Naive thymus-derived CD8-positive, alpha-beta T cell (primary cell): ENCODE data around the gene EXOC6. TPM values are rescaled to one million over a fixed set of nuclear protein-coding genes. Genes with fewer than 3 reads are reported as not detected.

ENCODE experiments used
- ATAC-seq, 2 donors: fragments of 150-1000 bp; cut with Tn5 transposase in 1 of 2; sonication (Bioruptor Pico), chemical (Tn5 transposase) in 1 of 2; 1 replicate in 1 of 2; 2 replicates in 1 of 2; pipeline ENCODE4 v1.10.0; 2021; ENCODE audit warnings: mild to moderate bottlenecking in 2 of 2, moderate library complexity in 2 of 2
- POLR2A ChIA-PET: fragments of 350-600 bp; sonication (Branson Sonifier 250); formaldehyde crosslinking; loops from one replicate; lab custom pipeline; 2021; ENCODE audit warnings: antibody characterized with exemption; lab: Charles Lee
- DNase-seq, 10 donors: peaks; one replicate each; pipeline versions ENCODE4 v3.0.0 to v3.0.0-alpha.2; 2020 to 2022
- H3K27ac Mint-ChIP-seq, 10 donors: one replicate each; pipeline ENCODE4 v1.8.0; 2020 to 2022; ENCODE audit warnings: mild to moderate bottlenecking in 10 of 10, mixed read lengths in 10 of 10, moderate library complexity in 4 of 10, inconsistent platforms in 1 of 10
- H3K27me3 Mint-ChIP-seq, 5 donors: one replicate each; pipeline ENCODE4 v1.8.0; 2021 to 2022; ENCODE audit warnings: mixed read lengths in 5 of 5
- H3K36me3 Mint-ChIP-seq, 3 donors: one replicate each; pipeline ENCODE4 v1.8.0; 2020 to 2022; ENCODE audit warnings: mixed read lengths in 3 of 3, mild to moderate bottlenecking in 2 of 3, inconsistent platforms in 1 of 3
- H3K4me1 Mint-ChIP-seq, 4 donors: one replicate each; pipeline ENCODE4 v1.8.0; 2021 to 2022; ENCODE audit warnings: mixed read lengths in 4 of 4
- H3K4me3 Mint-ChIP-seq, 10 donors: one replicate each; pipeline ENCODE4 v1.8.0; 2020 to 2022; ENCODE audit warnings: mild to moderate bottlenecking in 10 of 10, mixed read lengths in 10 of 10, moderate library complexity in 6 of 10, inconsistent platforms in 1 of 10
- H3K9me3 Mint-ChIP-seq, 9 donors: one replicate each; pipeline ENCODE4 v1.8.0; 2020 to 2022; ENCODE audit warnings: mixed read lengths in 9 of 9, mild to moderate bottlenecking in 3 of 9, inconsistent platforms in 1 of 9, moderate library complexity in 1 of 9
- polyA plus RNA-seq, 3 donors: library from polyadenylated mRNA; unstranded; fragments of 300-500 nt; fragmentation: Illumina TruSeq; gene quantifications; one replicate each; pipeline ENCODE4 v1.2.3, GENCODE V29; 2021
- total RNA-seq, 8 experiments: library from RNA in 2 of 8; stranded (reverse) in 2 of 8; gene quantifications; one replicate each; pipeline ENCODE4 v1.2.3 and lab custom pipeline; 2021 to 2026

The EXOC6 gene
- total and polyA plus RNA-seq, 5 experiments from 2014 or later: 5.5 to 12.3 (median 6.5) TPM

DNA sequence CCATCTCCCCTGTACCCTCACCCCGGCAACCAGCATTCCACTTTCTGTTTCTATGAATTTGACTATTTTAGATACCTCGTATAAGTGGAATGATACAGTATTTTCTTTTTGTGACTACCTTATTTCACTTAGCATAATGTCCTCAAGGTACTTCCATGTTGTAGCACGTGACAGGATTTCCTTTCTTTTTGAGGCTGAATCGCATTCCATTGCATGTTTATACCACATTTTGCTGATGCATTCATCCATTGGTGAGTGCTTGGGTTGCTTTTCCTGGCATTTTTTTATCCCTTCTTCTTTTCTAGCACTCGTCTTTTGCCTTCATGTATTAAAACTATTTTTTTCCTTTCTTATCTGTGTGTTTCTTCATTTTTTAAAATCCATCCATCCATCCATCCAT is 22.3 kb upstream of the EXOC6 start:
- peak overlapping the region in 1 of 10 donors; percentile 5 for H3K27ac Mint-ChIP-seq
- no peak for ATAC-seq
- POLR2A ChIA-PET: no interaction called here
- DNase-seq: no peak
- no peak overlapping the region for H3K4me3 Mint-ChIP-seq
- H3K9me3 Mint-ChIP-seq: no peaks in the 10 kb centered on the region
- H3K27me3 Mint-ChIP-seq: no peaks in the 10 kb centered on the region
- no peaks in the 10 kb centered on the region for H3K36me3 Mint-ChIP-seq
- H3K4me1 Mint-ChIP-seq: peaks cover 9 to 23% (median 14%) of the 10 kb centered on the region in 4 donors

- no peaks in the 10 kb centered on the region for H3K27me3 Mint-ChIP-seq
- peak overlapping the region in 1 of 10 donors; percentile 5 for H3K27ac Mint-ChIP-seq
- ATAC-seq (no peak), DNase-seq (no peak)
- H3K4me3 Mint-ChIP-seq: no peak overlapping the region
- peaks cover 9 to 26% (median 15%) of the 10 kb centered on the region in 4 donors for H3K4me1 Mint-ChIP-seq
- POLR2A ChIA-PET: no interaction called here
- H3K36me3 Mint-ChIP-seq: no peaks in the 10 kb centered on the region
- no peaks in the 10 kb centered on the region for H3K9me3 Mint-ChIP-seq
These were observed 21.8 kb upstream of the EXOC6 start for GRCh38 chr10:92826504-92826903.

DNA sequence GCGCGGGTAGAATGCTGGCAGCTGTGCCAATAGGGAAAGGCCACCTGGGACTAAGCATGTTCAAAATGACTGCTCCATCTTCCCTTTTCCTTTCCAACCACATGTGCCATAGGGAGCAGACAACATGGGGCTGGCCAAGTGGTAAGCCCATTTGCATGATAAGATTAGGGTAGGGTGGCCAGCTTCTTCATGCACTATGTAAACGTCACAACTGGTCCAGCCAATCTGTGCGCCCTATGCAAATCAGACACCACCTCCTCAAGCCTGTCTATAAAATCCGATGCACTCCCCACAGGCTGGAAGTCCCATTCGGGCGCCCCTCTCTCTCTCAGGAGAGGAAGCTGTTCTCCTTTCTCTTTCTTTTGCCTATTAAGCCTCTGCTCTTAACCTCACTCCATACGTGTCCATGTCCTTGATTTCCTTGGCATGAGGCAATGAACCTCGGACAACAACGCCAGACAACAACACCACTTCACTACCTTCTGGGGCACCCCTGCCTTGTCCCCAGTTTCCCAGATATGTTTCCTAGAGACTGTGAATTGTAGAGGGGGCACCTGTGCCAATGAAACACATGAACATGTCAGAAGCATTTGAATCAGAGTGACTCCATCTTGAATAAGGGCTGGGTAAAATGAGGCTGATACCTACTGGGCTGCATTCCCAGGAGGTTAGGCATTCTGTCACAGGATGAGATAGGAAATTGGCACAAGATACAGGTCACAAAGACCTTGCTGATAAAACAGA is 19.1 kb upstream of the EXOC6 start:
- peaks cover 9 to 20% (median 10%) of the 10 kb centered on the region in 4 donors for H3K4me1 Mint-ChIP-seq
- no peak overlapping the region for H3K4me3 Mint-ChIP-seq
- DNase-seq (no peak), ATAC-seq (no peak)
- H3K27ac Mint-ChIP-seq: no peak overlapping the region
- H3K36me3 Mint-ChIP-seq: no peaks in the 10 kb centered on the region
- H3K9me3 Mint-ChIP-seq: no peaks in the 10 kb centered on the region
- no peaks in the 10 kb centered on the region for H3K27me3 Mint-ChIP-seq
- POLR2A ChIA-PET: no interaction called here

- Mint-ChIP-seq H3K27ac (peak overlapping the region in 2 of 10 donors; percentile 47 to 49), H3K4me3 (peak overlapping the region in 1 of 10 donors; percentile 71), H3K27me3 (no peaks in the 10 kb centered on the region), H3K9me3 (no peaks in the 10 kb centered on the region), H3K4me1 (peaks cover 9 to 20% (median 10%) of the 10 kb centered on the region in 4 donors), H3K36me3 (no peaks in the 10 kb centered on the region)
- ATAC-seq (no peak), DNase-seq (no peak)
- POLR2A ChIA-PET: no interaction called here
These were observed 18.4 kb upstream of the EXOC6 start for GRCh38 chr10:92829786-92830377.

- H3K27ac Mint-ChIP-seq: peak overlapping the region; percentile 49 to 91 (median 84)
- ATAC-seq (peak; percentile 55 to 62), DNase-seq (peak in 1 of 10 donors; percentile 1)
- POLR2A ChIA-PET: no interaction called here
- no peaks in the 10 kb centered on the region for H3K36me3 Mint-ChIP-seq
- H3K9me3 Mint-ChIP-seq: no peaks in the 10 kb centered on the region
- H3K4me3 Mint-ChIP-seq: peak overlapping the region; percentile 69 to 84 (median 81)
- no peaks in the 10 kb centered on the region for H3K27me3 Mint-ChIP-seq
- peaks cover 6 to 20% (median 9%) of the 10 kb centered on the region in 4 donors for H3K4me1 Mint-ChIP-seq
These were observed 17.6 kb upstream of the EXOC6 start for GRCh38 chr10:92830478-92831389.

DNA sequence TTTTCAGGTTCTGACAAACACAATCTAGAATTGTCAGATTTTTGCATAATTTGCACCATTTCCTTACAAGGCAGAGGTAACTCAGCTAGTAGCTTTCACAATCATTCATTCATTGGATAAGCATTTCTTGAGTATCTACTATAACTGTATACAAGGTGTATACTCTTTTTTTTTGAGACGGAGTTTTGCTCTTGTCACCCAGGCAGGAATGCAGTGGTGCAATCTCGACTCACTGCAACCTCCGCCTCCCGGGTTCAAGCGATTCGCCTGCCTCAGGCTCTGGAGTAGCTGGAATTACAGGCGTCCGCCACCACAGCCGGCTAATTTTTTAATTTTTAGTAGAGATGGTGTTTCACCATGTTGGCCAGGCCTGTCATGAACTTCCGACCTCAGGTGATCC is 16.2 kb upstream of the EXOC6 start:
- DNase-seq (no peak), ATAC-seq (no peak)
- Mint-ChIP-seq H3K36me3 (no peaks in the 10 kb centered on the region), H3K27ac (no peak overlapping the region), H3K4me1 (peaks cover 3 to 18% (median 9%) of the 10 kb centered on the region in 4 donors), H3K4me3 (no peak overlapping the region), H3K9me3 (no peaks in the 10 kb centered on the region), H3K27me3 (no peaks in the 10 kb centered on the region)
- POLR2A ChIA-PET: no interaction called here

GRCh38 chr10:92832998-92833650 is 15.2 kb upstream of the EXOC6 start:
- H3K36me3 Mint-ChIP-seq: no peaks in the 10 kb centered on the region
- no peak for ATAC-seq
- no peak overlapping the region for H3K4me3 Mint-ChIP-seq
- H3K27ac Mint-ChIP-seq: no peak overlapping the region
- peaks cover 3 to 18% (median 9%) of the 10 kb centered on the region in 4 donors for H3K4me1 Mint-ChIP-seq
- no peaks in the 10 kb centered on the region for H3K27me3 Mint-ChIP-seq
- DNase-seq: no peak
- POLR2A ChIA-PET: no interaction called here
- no peaks in the 10 kb centered on the region for H3K9me3 Mint-ChIP-seq

DNA sequence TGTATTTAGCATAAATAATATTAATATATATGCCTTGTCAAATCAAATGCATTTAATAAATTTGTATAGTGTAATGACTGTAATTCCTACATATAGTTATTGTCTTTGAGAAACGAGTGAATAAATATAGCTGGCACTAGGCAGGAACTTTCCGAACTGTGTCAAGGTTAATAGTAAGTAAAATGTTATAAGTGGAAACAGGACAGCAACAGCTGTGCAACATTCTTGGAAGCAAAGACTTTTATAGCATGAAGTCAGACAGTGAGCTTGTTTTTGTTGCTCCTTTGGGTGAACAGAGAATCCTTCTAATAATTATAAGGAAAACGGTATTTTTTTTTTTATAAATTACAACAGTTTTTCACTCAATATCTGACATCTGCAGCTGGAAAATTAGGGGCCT is 14.0 kb upstream of the EXOC6 start:
- ATAC-seq: no peak
- Mint-ChIP-seq H3K9me3 (no peaks in the 10 kb centered on the region), H3K36me3 (no peaks in the 10 kb centered on the region), H3K27me3 (no peaks in the 10 kb centered on the region), H3K4me3 (no peak overlapping the region), H3K27ac (no peak overlapping the region), H3K4me1 (peaks cover 3 to 18% (median 10%) of the 10 kb centered on the region in 4 donors)
- DNase-seq: no peak
- POLR2A ChIA-PET: no interaction called here

DNA sequence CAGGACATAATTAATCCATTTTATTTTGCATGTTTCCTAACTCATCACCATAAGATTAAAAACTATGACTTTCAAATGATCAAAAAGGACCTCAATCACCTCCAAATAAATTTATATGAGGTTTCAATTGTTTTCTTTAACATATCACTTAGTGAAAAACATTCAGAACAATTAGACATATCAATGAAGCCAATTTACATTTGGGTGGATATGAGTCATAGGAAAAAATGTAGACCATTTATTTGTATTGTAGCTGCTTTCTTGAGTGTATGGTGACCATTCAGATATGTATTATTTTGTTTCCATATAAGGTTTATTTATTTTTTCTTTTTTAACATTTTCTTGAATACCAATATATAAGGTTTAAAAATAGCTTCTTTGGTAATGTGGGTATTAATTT is 13.3 kb upstream of the EXOC6 start:
- H3K27me3 Mint-ChIP-seq: no peaks in the 10 kb centered on the region
- H3K36me3 Mint-ChIP-seq: no peaks in the 10 kb centered on the region
- no peak overlapping the region for H3K27ac Mint-ChIP-seq
- peaks cover 3 to 17% (median 10%) of the 10 kb centered on the region in 4 donors for H3K4me1 Mint-ChIP-seq
- DNase-seq: no peak
- no peak overlapping the region for H3K4me3 Mint-ChIP-seq
- H3K9me3 Mint-ChIP-seq: no peaks in the 10 kb centered on the region
- POLR2A ChIA-PET: no interaction called here
- no peak for ATAC-seq

- no peaks in the 10 kb centered on the region for H3K36me3 Mint-ChIP-seq
- DNase-seq (no peak), ATAC-seq (no peak)
- no peak overlapping the region for H3K4me3 Mint-ChIP-seq
- no peak overlapping the region for H3K27ac Mint-ChIP-seq
- H3K27me3 Mint-ChIP-seq: no peaks in the 10 kb centered on the region
- no peaks in the 10 kb centered on the region for H3K9me3 Mint-ChIP-seq
- peaks cover 0 to 3% (median 0%) of the 10 kb centered on the region in 4 donors for H3K4me1 Mint-ChIP-seq
- POLR2A ChIA-PET: no interaction called here
These were observed 10.9 kb upstream of the EXOC6 start for GRCh38 chr10:92837456-92837855.

DNA sequence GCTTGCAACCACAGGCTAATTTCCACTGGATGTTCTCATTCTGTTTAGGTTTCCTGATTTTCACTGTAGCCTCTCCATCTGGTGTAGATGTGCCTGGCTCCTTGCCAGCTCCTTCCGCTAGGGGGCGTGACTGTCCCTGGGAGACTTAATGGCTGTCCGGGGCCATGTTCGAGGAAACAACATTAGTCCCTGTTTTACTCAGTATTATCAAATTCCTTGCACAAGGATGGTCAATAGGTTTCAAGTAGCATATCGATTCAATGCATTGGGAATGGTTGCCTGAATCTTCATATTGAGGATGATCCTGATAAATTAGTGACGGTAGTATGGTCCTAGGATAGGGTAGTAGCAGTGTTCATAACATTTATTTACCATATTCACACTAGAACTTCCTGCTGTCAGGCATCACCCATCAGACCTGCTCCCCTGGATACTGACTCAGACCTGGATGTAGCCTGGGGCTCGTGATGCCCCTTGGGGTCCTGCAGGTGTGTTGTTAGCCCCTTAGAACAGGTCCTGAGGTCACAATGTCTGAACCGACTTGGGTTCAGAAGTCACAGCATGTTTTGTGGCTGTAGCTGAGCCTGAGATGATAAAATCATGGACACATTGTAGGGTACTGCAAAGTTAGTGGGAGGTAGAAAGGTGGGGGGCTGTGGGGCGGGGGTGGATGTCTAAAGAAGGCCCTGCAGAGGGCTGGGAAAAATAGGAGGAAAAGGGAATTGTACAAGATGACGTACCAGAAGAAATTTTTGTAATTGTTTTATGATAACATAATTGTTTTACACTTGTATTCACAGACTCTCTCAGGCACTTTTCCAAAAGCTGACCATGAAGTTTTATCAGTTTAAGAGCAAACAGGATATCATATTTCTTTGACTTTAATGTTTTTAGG is 8.9 kb upstream of the EXOC6 start:
- Mint-ChIP-seq H3K4me3 (no peak overlapping the region), H3K9me3 (no peaks in the 10 kb centered on the region), H3K4me1 (peaks cover 3 to 7% (median 4%) of the 10 kb centered on the region in 4 donors), H3K27ac (no peak overlapping the region), H3K36me3 (no peaks in the 10 kb centered on the region), H3K27me3 (no peaks in the 10 kb centered on the region)
- DNase-seq (peak in 9 of 10 donors; percentile 6 to 68 (median 23)), ATAC-seq (no peak)
- POLR2A ChIA-PET: no interaction called here

DNA sequence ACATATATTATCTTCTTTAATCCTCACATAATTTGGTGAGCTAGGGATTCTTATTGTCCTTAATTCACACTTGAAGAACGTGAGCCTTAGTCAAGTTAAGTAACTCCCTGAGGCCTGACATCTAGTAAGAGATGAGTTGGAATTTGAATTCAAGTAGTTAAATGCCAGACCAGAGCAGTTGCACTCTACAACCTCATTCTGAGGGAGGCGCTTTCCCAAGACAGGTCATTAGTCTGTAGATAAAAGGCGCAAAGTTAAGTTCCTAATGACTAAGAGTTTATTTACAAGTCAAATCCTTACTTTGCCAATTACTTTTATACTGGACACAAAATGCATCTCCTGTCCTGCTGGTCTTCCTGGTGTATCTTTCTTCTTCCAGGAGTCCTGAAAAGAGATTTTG is 3.6 kb upstream of the EXOC6 start:
- Mint-ChIP-seq H3K4me3 (no peak overlapping the region), H3K27ac (no peak overlapping the region), H3K4me1 (peaks cover 9 to 33% (median 26%) of the 10 kb centered on the region in 4 donors), H3K9me3 (no peaks in the 10 kb centered on the region), H3K27me3 (no peaks in the 10 kb centered on the region), H3K36me3 (no peaks in the 10 kb centered on the region)
- DNase-seq: no peak
- no peak for ATAC-seq
- POLR2A ChIA-PET: no interaction called here
